ENCODE data around the gene ZNF154. TPM values are rescaled to one million over a fixed set of nuclear protein-coding genes. Genes with fewer than 3 reads are reported as not detected.
A peak's percentile ranks its signal among the peaks of the same experiment; 100 is the strongest.
"Not testable (repeated sequence)": the region's sequence is repeated elsewhere in the genome, so short reads cannot be mapped to it uniquely, and the experiment has no call there.

ZNF154 gene
- 0.91 and 0.92 TPM in 2 replicates for total RNA-seq (2014; rRNA removed; shearing (Covaris generic))

DNA sequence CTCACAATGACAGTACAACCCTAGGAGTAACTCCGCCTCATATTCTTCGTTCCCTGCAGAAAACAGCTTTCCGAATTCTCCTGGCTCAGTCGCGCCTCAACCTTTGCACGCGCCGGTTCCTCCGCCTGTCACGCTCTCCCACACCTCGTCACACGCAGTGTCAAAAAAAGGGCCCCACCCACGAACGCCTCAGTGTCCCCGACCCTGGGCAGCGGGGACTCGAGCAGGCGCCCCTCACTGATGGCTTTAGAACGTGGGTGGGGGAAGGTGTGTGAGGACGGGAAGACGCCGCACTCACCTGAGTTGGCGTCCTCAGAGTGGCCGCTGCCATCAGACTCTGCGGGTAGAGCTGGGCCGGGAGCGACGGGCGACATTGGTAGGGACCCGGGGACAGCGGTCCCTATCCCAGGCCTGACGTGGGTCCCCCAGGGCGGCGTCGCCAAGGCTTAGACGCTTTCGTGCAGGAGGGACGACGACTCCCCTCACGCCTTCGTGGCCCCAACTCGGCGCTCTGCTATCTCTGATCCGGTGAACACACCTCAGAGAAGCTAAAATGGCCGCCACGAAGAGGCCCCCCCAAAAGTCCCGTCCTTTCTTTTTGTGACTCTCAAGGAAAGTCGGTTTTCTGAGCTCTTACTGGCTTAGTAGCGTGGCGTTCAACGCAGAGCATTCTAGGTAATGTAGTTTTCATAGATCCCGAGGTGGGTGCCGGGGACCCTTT lies at the start of gene ZNF154:
Gene ZNF154, minus strand, starts transcription at position 564 of the 721 bp plus-strand sequence. Its CDS starts 233 bp downstream, at position 331.
- peak within 1 kb of the TSS; percentile 38 for H3K4me3 ChIP-seq
- no peaks in the 10 kb centered on the region for H3K36me3 ChIP-seq
- no peak within 1 kb of the TSS for H3K27ac ChIP-seq
- no peaks in the 10 kb centered on the region for H3K27me3 ChIP-seq (replicated peaks)
- H3K9me3 ChIP-seq (replicated peaks) = peaks cover 17% of the 10 kb centered on the region
- no peak for DNase-seq (ENCODE audit: low read depth in 1 of 2, low spot score in 2 of 2)
- no peaks in the 10 kb centered on the region for H3K4me1 ChIP-seq (replicated peaks)

DNA sequence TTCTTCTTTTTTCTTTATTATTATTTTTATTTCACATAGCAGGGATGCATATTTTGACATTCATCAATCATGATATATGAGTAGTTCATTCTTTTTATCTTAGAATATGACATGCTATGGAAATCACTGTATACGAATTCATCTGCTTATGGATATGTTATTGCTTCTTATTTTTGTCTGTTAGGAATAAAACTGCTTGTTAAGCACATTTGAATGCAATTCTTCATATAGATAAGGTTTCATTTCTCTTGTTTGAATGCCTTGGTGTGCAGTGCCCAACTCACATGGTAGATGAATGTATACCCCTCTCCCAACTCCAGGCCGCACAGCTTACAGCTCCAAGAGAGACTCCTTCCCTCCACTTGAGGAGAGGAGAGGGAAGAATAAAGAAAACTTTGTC lies 48.9 kb upstream of the ZNF154 start:
- Histone ChIP-seq H3K4me1 (replicated peaks) (no peaks in the 10 kb centered on the region), H3K27me3 (replicated peaks) (no peaks in the 10 kb centered on the region)

DNA sequence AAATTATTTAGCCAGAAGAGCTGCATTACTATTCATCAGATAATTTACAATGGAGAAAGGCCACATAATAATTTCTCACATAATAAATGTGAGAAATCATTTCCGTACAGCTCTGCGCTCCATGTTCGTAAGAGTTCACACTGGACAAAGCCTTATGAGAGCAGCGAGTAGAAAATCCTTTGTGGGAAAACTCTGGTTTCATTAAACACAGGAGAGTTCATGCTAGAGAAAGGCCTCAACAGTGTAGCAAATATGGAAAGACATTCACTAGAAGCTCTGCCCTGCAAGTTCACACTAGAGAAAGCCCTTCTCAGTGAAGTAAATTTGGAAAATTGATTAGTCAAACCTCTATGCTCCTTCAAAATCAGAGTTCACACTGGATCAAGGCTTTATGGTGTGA lies 46.0 kb upstream of the ZNF154 start:
- no peaks in the 10 kb centered on the region for H3K27me3 ChIP-seq (replicated peaks)
- H3K4me1 ChIP-seq (replicated peaks) = no peaks in the 10 kb centered on the region
- H3K9me3 ChIP-seq (replicated peaks) = peaks cover 15% of the 10 kb centered on the region
- peaks cover 95% of the 10 kb centered on the region for H3K36me3 ChIP-seq
- no peak overlapping the region for H3K27ac ChIP-seq
- no peak for DNase-seq (ENCODE audit: low read depth in 1 of 2, low spot score in 2 of 2)
- no peak overlapping the region for H3K4me3 ChIP-seq

More for the DNA sequence above, 48.9 kb upstream of the ZNF154 start:
- Histone ChIP-seq H3K4me3 (no peak overlapping the region), H3K9me3 (replicated peaks) (peaks cover 11% of the 10 kb centered on the region), H3K27ac (no peak overlapping the region), H3K36me3 (peaks cover 81% of the 10 kb centered on the region)
- no peak for DNase-seq (ENCODE audit: low read depth in 1 of 2, low spot score in 2 of 2)

DNA sequence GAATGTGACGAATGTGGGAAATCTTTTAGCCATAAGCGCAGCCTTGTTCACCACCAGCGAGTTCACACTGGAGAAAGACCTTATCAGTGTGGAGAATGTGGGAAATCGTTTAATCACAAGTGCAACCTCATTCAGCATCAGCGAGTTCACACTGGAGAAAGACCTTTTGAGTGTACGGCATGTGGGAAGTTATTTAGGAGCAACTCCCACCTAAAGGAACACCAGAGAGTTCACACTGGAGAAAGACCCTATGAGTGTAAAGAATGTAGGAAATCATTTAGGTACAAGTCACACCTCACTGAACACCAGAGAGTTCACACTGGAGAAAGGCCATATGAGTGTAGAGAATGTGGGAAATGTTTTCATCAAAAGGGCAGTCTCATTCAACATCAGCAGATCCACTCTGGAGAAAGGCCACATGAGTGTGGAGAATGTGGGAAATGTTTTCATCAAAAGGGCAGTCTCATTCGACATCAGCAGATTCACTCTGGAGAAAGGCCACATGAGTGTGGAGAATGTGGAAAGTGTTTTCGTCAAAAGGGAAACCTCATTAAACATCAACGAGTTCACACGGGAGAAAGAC lies 45.2 kb upstream of the ZNF154 start:
- DNase-seq (ENCODE audit: low read depth in 1 of 2, low spot score in 2 of 2) = no peak
- no peak overlapping the region for H3K4me3 ChIP-seq
- no peaks in the 10 kb centered on the region for H3K4me1 ChIP-seq (replicated peaks)
- H3K9me3 ChIP-seq (replicated peaks) = peaks cover 23% of the 10 kb centered on the region
- no peak overlapping the region for H3K27ac ChIP-seq
- H3K36me3 ChIP-seq = peaks cover 97% of the 10 kb centered on the region
- H3K27me3 ChIP-seq (replicated peaks) = no peaks in the 10 kb centered on the region

DNA sequence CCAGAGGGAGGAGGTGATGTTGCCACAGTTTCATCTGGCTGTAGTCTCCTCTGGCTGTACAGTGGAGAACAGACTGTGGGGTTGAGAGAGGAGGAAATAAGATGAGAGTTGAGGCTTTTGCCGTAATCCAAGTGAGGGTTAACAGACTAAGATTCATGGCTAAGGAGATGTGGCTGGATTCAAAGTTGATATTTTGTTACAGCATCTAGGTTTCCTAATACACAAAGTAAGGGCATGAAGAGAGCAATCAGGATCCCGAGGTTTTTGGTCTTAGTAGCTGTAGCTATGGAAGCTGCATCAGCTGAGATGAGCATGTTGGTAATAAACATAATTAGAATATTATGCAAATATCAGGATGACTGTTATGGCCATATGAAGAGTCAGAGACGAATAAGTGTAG lies 39.0 kb upstream of the ZNF154 start:
- H3K27ac ChIP-seq = no peak overlapping the region
- H3K9me3 ChIP-seq (replicated peaks) = peaks cover 22% of the 10 kb centered on the region
- 0 out of 2 replicates have a peak overlapping the region, but pooled peaks have one; percentile 5 for H3K4me3 ChIP-seq
- DNase-seq (ENCODE audit: low read depth in 1 of 2, low spot score in 2 of 2) = no peak
- H3K4me1 ChIP-seq (replicated peaks) = peaks cover 7% of the 10 kb centered on the region; the same call in 1 of the 2 replicates
- no peaks in the 10 kb centered on the region for H3K27me3 ChIP-seq (replicated peaks)
- peaks cover 56% of the 10 kb centered on the region for H3K36me3 ChIP-seq

DNA sequence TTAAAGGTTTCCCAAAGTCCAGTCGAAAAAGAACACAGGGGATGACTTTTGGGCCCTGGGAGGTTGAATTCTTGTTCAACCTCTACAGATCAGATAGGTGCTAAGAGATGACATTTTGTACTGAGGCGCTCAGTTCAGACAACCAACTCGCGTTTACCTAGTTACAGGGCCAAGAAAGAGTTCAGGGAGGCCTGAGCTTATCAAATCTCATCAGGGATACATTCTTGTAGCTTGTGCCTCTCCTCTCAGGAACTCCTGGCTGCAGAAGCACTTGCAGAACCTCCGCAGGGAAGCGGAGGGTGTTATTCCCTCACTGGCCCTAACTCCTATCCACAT lies 38.4 kb upstream of the ZNF154 start:
- H3K4me1 ChIP-seq (replicated peaks) = peaks cover 7% of the 10 kb centered on the region; the same call in 1 of the 2 replicates
- H3K27ac ChIP-seq = no peak overlapping the region
- H3K27me3 ChIP-seq (replicated peaks) = no peaks in the 10 kb centered on the region
- DNase-seq (ENCODE audit: low read depth in 1 of 2, low spot score in 2 of 2) = no peak
- peaks cover 50% of the 10 kb centered on the region for H3K36me3 ChIP-seq
- H3K9me3 ChIP-seq (replicated peaks) = peaks cover 22% of the 10 kb centered on the region
- peak overlapping the region; percentile 73 for H3K4me3 ChIP-seq

DNA sequence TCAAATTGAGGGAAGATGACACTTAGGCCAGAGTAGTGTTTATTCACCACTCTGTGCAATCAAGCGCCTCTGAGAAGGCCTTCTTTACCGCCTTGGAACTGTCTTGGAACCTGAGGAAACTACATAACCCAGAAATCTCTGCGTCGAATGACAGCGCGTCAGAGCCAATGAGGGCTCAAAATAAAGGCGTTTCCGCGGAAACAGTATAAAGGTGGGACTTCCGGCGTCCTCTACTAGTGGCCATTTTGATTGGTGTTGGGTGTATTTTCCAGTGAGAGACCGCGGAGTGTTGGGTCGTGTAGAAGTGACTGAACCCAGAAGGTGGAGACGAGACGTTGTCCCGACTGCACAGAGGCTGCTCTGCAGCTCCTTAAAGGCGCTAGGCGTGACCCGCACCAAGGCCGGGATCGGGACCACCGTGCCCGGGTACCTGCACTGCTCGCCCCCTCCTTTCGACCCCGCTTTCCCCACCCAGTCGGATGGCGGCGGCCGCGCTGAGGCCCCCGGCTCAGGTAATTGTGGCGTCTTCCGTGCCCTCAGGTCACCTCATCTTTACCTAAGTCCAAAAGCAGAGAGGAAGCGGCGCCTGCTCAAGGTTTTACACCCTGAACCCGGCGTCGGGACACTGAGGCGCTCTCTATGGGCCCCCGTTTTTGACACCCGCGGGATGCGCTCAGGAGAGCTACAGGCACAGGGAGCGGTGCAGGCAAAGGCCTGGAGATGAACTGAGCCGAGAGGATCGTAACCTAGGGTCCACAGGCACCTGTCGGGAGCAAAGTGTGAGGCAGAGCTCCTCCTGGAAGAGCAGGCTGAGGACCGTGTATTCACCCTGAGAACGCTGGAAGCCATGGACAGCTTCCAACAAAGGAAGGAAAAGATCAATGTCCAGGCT lies 37.8 kb upstream of the ZNF154 start, which contains the start of gene ZNF776:
Gene ZNF776, plus strand, starts transcription at position 236 of the 892 bp plus-strand sequence. Its CDS starts 244 bp downstream, at position 480.
- peak within 1 kb of the TSS; percentile 30; the same call in 1 of the 2 replicates for H3K27ac ChIP-seq
- H3K4me1 ChIP-seq (replicated peaks) = peaks cover 7% of the 10 kb centered on the region; the same call in 1 of the 2 replicates
- peaks cover 44% of the 10 kb centered on the region for H3K36me3 ChIP-seq
- peaks cover 22% of the 10 kb centered on the region; the same call in 1 of the 2 replicates for H3K9me3 ChIP-seq (replicated peaks)
- H3K4me3 ChIP-seq = peak within 1 kb of the TSS; percentile 73
- H3K27me3 ChIP-seq (replicated peaks) = no peaks in the 10 kb centered on the region
- DNase-seq (ENCODE audit: low read depth in 1 of 2, low spot score in 2 of 2) = peak; percentile 76 to 78

DNA sequence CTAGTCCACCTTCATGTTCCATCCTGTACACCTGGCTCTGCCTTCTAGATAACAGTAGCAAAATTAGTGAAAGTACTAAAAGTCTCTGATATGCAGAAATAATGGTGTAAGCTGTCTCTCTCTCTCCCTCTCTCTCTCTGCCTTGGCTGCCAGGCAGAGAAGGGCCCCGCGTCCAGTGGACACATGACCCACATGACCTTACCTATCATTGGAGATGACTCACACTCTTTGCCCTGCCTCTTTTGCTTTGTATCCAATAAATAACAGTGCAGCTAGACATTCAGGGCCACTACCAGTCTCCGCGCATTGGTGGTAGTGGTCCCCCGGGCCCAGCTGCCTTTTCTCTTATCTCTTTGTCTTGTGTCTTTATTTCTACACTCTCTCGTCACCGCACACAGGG lies 29.8 kb upstream of the ZNF154 start:
- not testable (repeated sequence) for H3K9me3 ChIP-seq (replicated peaks); DNase-seq (ENCODE audit: low read depth in 1 of 2, low spot score in 2 of 2); H3K4me1 ChIP-seq (replicated peaks); H3K27me3 ChIP-seq (replicated peaks); H3K36me3 ChIP-seq; H3K27ac ChIP-seq; H3K4me3 ChIP-seq

DNA sequence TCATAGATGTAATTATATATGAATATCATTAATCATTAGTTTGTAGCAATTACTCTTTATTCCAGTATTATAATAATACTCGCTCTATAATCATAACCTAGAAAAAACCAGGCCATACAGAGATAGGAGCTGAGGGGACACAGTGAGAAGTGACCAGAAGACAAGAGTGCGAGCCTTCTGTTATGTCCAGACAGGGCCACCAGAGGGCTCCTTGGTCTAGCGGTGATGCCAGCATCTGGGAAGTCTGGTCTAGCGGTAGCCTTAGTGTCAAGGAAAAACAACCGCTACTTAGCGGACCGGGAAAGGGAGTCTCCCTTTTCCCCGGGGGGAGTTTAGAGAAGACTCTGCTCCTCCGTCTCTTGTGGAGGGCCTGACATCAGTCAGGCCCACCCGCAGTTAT lies 29.3 kb upstream of the ZNF154 start:
- not testable (repeated sequence) for H3K36me3 ChIP-seq; H3K4me3 ChIP-seq; H3K9me3 ChIP-seq (replicated peaks); H3K27me3 ChIP-seq (replicated peaks); H3K4me1 ChIP-seq (replicated peaks); H3K27ac ChIP-seq
- peak in 1 of 2 experiments; percentile 13 for DNase-seq (ENCODE audit: low read depth in 1 of 2, low spot score in 2 of 2)

DNA sequence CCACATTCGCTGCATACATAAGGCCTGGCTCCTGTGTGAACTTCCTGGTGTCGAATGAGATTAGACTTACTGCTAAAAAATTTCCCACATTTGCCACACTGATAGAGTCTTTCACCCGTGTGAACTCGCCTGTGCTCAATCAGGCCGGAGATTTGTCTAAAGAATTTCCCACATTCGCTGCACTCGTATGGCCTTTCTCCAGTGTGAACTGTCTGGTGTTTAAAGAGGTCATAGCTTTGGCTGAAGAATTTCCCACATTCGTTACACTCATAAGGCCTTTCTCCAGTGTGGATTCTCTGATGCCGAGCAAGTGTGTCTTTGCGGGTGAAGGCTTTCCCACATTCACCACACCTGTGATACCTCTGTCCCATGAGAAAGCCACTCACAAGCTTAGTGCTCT lies 11.9 kb upstream of the ZNF154 start:
- Histone ChIP-seq H3K4me3 (no peak overlapping the region), H3K36me3 (peaks cover 33% of the 10 kb centered on the region), H3K9me3 (replicated peaks) (peaks cover 28% of the 10 kb centered on the region), H3K27ac (no peak overlapping the region), H3K27me3 (replicated peaks) (no peaks in the 10 kb centered on the region), H3K4me1 (replicated peaks) (no peaks in the 10 kb centered on the region)
- DNase-seq (ENCODE audit: low read depth in 1 of 2, low spot score in 2 of 2) = peak in 1 of 2 experiments; percentile 13

DNA sequence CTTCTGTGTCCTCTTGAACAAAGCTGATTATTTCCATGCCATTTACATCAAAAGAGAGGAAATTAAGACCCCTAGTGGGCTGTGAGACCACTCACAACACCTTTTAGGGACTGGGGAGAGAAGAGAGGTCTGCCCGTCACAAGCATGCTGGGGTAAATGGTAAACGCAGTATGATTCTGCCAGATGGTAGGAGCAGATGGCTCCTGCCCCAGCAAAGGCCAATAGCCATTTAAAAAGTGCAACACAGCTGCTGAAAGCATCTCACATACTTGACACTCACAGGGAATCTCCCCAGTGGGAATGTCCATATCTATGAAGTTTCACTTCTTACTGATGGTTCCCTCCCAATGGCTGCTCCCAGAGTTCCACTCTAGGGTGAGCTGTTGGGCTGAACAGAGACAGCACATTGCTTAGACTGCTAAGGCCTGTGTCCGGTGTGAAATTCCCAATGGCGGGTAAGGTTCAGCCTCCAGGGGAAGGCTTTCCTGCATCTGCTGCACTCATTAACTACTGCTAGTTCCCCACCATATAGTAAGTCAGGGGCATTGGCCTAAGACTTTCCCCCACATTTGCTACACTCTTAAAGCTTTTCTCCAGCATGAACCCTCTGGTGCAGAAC lies 11.0 kb upstream of the ZNF154 start:
- Histone ChIP-seq H3K4me3 (no peak overlapping the region), H3K9me3 (replicated peaks) (peaks cover 26% of the 10 kb centered on the region), H3K27me3 (replicated peaks) (no peaks in the 10 kb centered on the region), H3K4me1 (replicated peaks) (no peaks in the 10 kb centered on the region), H3K27ac (no peak overlapping the region), H3K36me3 (peaks cover 33% of the 10 kb centered on the region)
- DNase-seq (ENCODE audit: low read depth in 1 of 2, low spot score in 2 of 2) = peak in 1 of 2 experiments; percentile 11

DNA sequence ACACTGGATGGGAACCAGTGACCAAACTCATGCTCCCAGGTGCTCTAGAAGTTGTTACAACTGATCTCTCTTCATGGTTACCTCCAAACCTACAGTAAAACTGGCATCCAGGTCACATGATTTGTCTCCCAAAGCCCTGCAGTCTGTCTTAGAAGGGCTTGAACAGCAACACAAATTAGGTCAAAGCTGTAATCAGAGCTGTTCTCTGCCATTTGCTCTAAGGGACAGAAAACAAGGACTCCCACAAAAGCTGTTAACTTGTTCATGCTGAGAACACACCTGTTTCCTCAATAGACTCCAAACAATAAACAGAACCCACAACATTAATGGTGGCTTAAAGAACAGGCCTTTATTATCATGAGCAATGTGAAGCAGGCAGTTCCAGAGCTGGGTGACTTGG lies 10.4 kb upstream of the ZNF154 start:
- Histone ChIP-seq H3K36me3 (peaks cover 33% of the 10 kb centered on the region), H3K27me3 (replicated peaks) (no peaks in the 10 kb centered on the region), H3K4me1 (replicated peaks) (no peaks in the 10 kb centered on the region), H3K9me3 (replicated peaks) (peaks cover 26% of the 10 kb centered on the region), H3K27ac (no peak overlapping the region), H3K4me3 (no peak overlapping the region)
- DNase-seq (ENCODE audit: low read depth in 1 of 2, low spot score in 2 of 2) = peak in 1 of 2 experiments; percentile 4

DNA sequence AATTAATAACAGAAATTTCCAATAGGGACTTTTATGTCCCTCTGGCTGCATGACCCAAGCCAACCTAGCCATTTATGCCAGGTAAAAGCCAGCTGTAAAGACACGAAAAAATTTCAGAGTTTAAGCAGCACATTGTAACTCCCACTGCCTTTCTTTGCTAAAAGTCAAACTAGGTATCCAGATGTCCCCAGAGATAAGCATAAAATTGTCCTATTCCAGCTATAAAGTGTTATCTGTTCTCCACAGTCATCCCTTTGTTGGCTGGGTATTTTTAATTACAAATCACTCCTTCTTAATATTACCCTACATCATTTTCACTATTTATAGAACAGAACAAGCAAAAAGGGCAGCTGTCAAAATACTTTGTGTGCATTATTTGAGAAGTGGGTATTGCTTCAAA lies 3.2 kb upstream of the ZNF154 start:
- no peak overlapping the region for H3K4me3 ChIP-seq
- no peaks in the 10 kb centered on the region for H3K36me3 ChIP-seq
- H3K4me1 ChIP-seq (replicated peaks) = no peaks in the 10 kb centered on the region
- no peak overlapping the region for H3K27ac ChIP-seq
- H3K9me3 ChIP-seq (replicated peaks) = peaks cover 12% of the 10 kb centered on the region
- no peaks in the 10 kb centered on the region for H3K27me3 ChIP-seq (replicated peaks)
- DNase-seq (ENCODE audit: low read depth in 1 of 2, low spot score in 2 of 2) = no peak
